ENCODE results near the gene CRIM1.

CRIM1 gene

DNA sequence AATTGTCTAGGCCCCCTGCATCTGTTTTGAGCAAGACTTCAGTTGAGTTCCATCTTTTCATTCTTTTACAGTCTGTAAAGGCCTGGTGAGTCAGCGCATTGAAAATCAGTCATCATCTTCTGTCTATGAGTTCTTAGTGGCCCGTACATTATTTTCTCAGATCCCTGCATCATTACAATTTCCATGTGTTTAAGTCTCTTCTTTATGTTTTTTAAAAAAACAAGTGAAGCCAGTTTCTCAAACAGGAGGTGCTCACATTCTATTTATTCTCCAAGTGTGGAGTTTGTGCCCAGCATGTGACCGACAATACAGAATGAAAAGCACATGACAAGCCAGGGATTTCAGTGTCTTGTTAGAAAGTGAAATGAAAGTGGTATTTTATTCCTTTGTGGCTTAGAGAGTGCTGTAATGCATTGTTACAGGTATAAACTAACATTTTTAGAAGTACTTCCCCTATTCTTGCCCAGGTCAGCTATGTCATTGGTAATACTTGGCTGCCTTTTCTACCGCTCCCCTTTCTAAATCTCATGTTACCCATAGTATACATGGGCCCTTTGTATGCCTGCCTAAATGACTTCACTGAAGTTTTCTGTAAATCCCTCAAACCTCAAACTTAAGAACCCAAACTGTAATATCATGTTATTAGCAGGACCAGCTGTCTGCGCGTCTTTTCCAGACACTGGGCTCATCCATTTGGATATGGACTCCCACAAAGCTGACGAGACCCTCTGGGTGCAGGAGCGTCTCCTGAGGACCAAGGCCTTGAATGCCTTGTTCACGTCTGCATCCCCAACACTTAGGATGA, 174.8 kb downstream of the CRIM1 start:
- TF ChIP-seq OSR1 (CRISPR knock-in tag; IDR thresholded peaks at IDR 0.05) (no peak), RARB (CRISPR knock-in tag; IDR thresholded peaks at IDR 0.05) (no peak), BACH2 (CRISPR knock-in tag; IDR thresholded peaks at IDR 0.05; ENCODE audit: borderline replicate concordance) (no peak), ESRRG (CRISPR knock-in tag; IDR thresholded peaks at IDR 0.05) (no peak), ZC3H10 (CRISPR knock-in tag; IDR thresholded peaks at IDR 0.05) (no peak), ARNTL (CRISPR knock-in tag; IDR thresholded peaks at IDR 0.05; ENCODE audit: borderline replicate concordance, low read depth) (no peak), TCF4 (CRISPR knock-in tag; IDR thresholded peaks at IDR 0.05; ENCODE audit: borderline replicate concordance) (no peak), TOX (CRISPR knock-in tag; IDR thresholded peaks at IDR 0.05; ENCODE audit: borderline replicate concordance) (no peak), ZNF70 (CRISPR knock-in tag; IDR thresholded peaks at IDR 0.05) (no peak), ZNF565 (CRISPR knock-in tag; conservative IDR thresholded peaks at IDR 0.05; ENCODE audit: low read depth) (no peak)
- TF ChIP-seq, protein P1, sequence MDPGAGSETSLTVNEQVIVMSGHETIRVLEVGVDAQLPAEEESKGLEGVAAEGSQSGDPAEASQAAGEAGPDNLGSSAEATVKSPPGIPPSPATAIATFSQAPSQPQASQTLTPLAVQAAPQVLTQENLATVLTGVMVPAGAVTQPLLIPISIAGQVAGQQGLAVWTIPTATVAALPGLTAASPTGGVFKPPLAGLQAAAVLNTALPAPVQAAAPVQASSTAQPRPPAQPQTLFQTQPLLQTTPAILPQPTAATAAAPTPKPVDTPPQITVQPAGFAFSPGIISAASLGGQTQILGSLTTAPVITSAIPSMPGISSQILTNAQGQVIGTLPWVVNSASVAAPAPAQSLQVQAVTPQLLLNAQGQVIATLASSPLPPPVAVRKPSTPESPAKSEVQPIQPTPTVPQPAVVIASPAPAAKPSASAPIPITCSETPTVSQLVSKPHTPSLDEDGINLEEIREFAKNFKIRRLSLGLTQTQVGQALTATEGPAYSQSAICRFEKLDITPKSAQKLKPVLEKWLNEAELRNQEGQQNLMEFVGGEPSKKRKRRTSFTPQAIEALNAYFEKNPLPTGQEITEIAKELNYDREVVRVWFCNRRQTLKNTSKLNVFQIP (CRISPR knock-in tag; IDR thresholded peaks at IDR 0.05; ENCODE audit: borderline replicate concordance, low read depth) = no peak
- TF ChIP-seq, protein P2, sequence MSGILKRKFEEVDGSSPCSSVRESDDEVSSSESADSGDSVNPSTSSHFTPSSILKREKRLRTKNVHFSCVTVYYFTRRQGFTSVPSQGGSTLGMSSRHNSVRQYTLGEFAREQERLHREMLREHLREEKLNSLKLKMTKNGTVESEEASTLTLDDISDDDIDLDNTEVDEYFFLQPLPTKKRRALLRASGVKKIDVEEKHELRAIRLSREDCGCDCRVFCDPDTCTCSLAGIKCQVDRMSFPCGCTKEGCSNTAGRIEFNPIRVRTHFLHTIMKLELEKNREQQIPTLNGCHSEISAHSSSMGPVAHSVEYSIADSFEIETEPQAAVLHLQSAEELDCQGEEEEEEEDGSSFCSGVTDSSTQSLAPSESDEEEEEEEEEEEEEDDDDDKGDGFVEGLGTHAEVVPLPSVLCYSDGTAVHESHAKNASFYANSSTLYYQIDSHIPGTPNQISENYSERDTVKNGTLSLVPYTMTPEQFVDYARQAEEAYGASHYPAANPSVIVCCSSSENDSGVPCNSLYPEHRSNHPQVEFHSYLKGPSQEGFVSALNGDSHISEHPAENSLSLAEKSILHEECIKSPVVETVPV (CRISPR knock-in tag; IDR thresholded peaks at IDR 0.05) = no peak
- ATAC-seq = peak; percentile 49

DNA sequence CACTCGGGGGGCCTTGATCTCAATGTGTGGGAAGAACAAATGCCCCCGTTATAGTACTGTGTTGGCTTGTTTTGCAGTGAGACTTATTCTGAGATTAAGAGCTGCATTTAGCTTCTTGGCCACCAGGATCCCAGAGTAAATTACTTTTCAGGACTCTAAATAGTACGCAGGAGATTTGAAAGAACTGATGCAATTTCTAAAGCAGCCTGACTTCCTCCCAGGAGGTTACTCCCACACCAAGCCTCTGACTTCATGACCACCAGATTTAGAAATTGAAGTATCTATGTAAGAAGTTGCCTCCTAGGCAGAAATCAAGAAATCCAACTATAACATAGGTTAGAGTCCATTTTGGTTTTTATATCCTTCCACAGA, 175.4 kb downstream of the CRIM1 start:
- ATAC-seq = no peak; the same call in 2 of the 3 replicates
- TF ChIP-seq ZC3H10 (CRISPR knock-in tag; IDR thresholded peaks at IDR 0.05) (no peak), BACH2 (CRISPR knock-in tag; IDR thresholded peaks at IDR 0.05; ENCODE audit: borderline replicate concordance) (no peak), TOX (CRISPR knock-in tag; IDR thresholded peaks at IDR 0.05; ENCODE audit: borderline replicate concordance) (no peak), RARB (CRISPR knock-in tag; IDR thresholded peaks at IDR 0.05) (no peak), CSDC2 (CRISPR knock-in tag; IDR thresholded peaks at IDR 0.05) (no peak), OSR1 (CRISPR knock-in tag; IDR thresholded peaks at IDR 0.05) (no peak), PPARA (CRISPR knock-in tag; IDR thresholded peaks at IDR 0.05; ENCODE audit: borderline replicate concordance) (no peak), GLIS3 (CRISPR knock-in tag; IDR thresholded peaks at IDR 0.05) (no peak), ARNTL (CRISPR knock-in tag; IDR thresholded peaks at IDR 0.05; ENCODE audit: borderline replicate concordance, low read depth) (no peak), ISL1 (CRISPR knock-in tag; IDR thresholded peaks at IDR 0.05) (no peak), ZNF8 (CRISPR knock-in tag; IDR thresholded peaks at IDR 0.05) (no peak), ZFP3 (CRISPR knock-in tag; IDR thresholded peaks at IDR 0.05) (no peak), TCF4 (CRISPR knock-in tag; IDR thresholded peaks at IDR 0.05; ENCODE audit: borderline replicate concordance) (no peak), ZFP30 (CRISPR knock-in tag; IDR thresholded peaks at IDR 0.05) (no peak)
- TF ChIP-seq, protein P1 (CRISPR knock-in tag; IDR thresholded peaks at IDR 0.05; ENCODE audit: borderline replicate concordance, low read depth) = no peak

DNA sequence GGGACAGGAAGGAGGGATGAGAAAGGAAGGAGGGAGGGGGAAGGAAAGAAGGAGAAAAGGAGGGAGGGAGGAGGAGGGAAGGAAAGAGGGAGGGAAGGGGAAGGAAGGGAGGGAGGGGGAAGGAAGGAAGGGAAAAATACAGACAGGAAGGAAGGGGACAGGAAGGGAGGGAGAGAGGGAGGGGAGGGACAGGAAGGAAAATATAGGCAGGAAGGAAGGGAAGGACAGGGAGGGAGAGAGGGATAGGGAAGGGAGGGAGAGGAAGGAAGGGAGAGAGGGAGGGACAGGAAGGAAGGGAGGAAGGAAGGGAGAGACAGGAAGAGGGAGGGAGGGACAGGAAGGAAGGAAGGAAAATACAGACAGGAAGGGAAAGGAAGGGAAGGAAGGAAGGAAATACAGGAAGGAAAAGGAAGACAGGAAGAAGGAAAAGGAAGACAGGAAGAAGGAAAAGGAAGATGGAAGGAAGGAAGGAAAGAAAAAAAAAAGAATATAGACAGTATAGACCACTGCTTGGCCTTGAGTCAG, 178.8 kb downstream of the CRIM1 start:
- TF ChIP-seq RARB (CRISPR knock-in tag; IDR thresholded peaks at IDR 0.05) (no peak), TOX (CRISPR knock-in tag; IDR thresholded peaks at IDR 0.05; ENCODE audit: borderline replicate concordance) (no peak), ESRRG (CRISPR knock-in tag; IDR thresholded peaks at IDR 0.05) (no peak), ARNTL (CRISPR knock-in tag; IDR thresholded peaks at IDR 0.05; ENCODE audit: borderline replicate concordance, low read depth) (no peak), ZFP3 (CRISPR knock-in tag; IDR thresholded peaks at IDR 0.05) (no peak), GLIS3 (CRISPR knock-in tag; IDR thresholded peaks at IDR 0.05) (no peak), ZNF70 (CRISPR knock-in tag; IDR thresholded peaks at IDR 0.05) (no peak), BACH2 (CRISPR knock-in tag; IDR thresholded peaks at IDR 0.05; ENCODE audit: borderline replicate concordance) (no peak), TCF4 (CRISPR knock-in tag; IDR thresholded peaks at IDR 0.05; ENCODE audit: borderline replicate concordance) (no peak), ZNF8 (CRISPR knock-in tag; IDR thresholded peaks at IDR 0.05) (no peak), OSR1 (CRISPR knock-in tag; IDR thresholded peaks at IDR 0.05) (no peak), ZFP30 (CRISPR knock-in tag; IDR thresholded peaks at IDR 0.05) (no peak), ISL1 (CRISPR knock-in tag; IDR thresholded peaks at IDR 0.05) (no peak), PPARA (CRISPR knock-in tag; IDR thresholded peaks at IDR 0.05; ENCODE audit: borderline replicate concordance) (no peak), ZNF565 (CRISPR knock-in tag; conservative IDR thresholded peaks at IDR 0.05; ENCODE audit: low read depth) (no peak)
- TF ChIP-seq, protein P3, sequence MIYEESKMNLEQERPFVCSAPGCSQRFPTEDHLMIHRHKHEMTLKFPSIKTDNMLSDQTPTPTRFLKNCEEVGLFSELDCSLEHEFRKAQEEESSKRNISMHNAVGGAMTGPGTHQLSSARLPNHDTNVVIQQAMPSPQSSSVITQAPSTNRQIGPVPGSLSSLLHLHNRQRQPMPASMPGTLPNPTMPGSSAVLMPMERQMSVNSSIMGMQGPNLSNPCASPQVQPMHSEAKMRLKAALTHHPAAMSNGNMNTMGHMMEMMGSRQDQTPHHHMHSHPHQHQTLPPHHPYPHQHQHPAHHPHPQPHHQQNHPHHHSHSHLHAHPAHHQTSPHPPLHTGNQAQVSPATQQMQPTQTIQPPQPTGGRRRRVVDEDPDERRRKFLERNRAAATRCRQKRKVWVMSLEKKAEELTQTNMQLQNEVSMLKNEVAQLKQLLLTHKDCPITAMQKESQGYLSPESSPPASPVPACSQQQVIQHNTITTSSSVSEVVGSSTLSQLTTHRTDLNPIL (CRISPR knock-in tag; IDR thresholded peaks at IDR 0.05; ENCODE audit: low read depth) = no peak
- TF ChIP-seq, protein P2 (CRISPR knock-in tag; IDR thresholded peaks at IDR 0.05) = no peak
- TF ChIP-seq, protein P4, sequence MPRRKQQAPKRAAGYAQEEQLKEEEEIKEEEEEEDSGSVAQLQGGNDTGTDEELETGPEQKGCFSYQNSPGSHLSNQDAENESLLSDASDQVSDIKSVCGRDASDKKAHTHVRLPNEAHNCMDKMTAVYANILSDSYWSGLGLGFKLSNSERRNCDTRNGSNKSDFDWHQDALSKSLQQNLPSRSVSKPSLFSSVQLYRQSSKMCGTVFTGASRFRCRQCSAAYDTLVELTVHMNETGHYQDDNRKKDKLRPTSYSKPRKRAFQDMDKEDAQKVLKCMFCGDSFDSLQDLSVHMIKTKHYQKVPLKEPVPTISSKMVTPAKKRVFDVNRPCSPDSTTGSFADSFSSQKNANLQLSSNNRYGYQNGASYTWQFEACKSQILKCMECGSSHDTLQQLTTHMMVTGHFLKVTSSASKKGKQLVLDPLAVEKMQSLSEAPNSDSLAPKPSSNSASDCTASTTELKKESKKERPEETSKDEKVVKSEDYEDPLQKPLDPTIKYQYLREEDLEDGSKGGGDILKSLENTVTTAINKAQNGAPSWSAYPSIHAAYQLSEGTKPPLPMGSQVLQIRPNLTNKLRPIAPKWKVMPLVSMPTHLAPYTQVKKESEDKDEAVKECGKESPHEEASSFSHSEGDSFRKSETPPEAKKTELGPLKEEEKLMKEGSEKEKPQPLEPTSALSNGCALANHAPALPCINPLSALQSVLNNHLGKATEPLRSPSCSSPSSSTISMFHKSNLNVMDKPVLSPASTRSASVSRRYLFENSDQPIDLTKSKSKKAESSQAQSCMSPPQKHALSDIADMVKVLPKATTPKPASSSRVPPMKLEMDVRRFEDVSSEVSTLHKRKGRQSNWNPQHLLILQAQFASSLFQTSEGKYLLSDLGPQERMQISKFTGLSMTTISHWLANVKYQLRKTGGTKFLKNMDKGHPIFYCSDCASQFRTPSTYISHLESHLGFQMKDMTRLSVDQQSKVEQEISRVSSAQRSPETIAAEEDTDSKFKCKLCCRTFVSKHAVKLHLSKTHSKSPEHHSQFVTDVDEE (CRISPR knock-in tag; IDR thresholded peaks at IDR 0.05) = no peak
- no peak for ATAC-seq
